Endothelial cell of umbilical vein (primary cell): ENCODE results near the gene SDHB. TPM values are rescaled to one million over a fixed set of nuclear protein-coding genes. Genes with fewer than 3 reads are reported as not detected.

Experiments used
- BruUV-seq: library from RNA; stranded (reverse); fragments of 400-500 nt; replicated peaks from 2 replicates; lab custom pipeline; 2021; lab: Mats Ljungman, UMichigan
- CTCF ChIA-PET: fragments of 300-600, 350-600 bp; sonication (Branson Sonifier 250); formaldehyde crosslinking; loops from one replicate; lab custom pipeline; 2021; ENCODE audit warnings: antibody characterized with exemption, inconsistent platforms; lab: Charles Lee
- POLR2A ChIA-PET: fragments of 300-600, 350-600 bp; sonication (Branson Sonifier 250); formaldehyde crosslinking; loops from one replicate; lab custom pipeline; 2021; ENCODE audit warnings: antibody characterized with exemption, inconsistent platforms; lab: Charles Lee
- DNase-seq: peaks from one replicate; pipeline ENCODE4 v3.0.0-alpha.2; 2011; ENCODE audit warnings: low read depth, low spot score
- FAIRE-seq: peaks from 2 replicates; lab custom pipeline; 2011; peaks lifted over from hg19 to GRCh38; lab: Jason Lieb, UNC
- H2AFZ ChIP-seq: 2 replicates; pipeline ENCODE4 v1.6.0; 2012; ENCODE audit warnings: low read depth, low read length, control low read depth, inconsistent platforms
- H3K27ac ChIP-seq: 2 replicates; pipeline ENCODE4 v1.5.1; 2011; ENCODE audit warnings: low read depth, mild to moderate bottlenecking, control low read depth, low read length, moderate library complexity; ENCODE audit not compliant: insufficient read depth
- H3K27me3 ChIP-seq, 2 experiments: 2 replicates each; pipeline versions ENCODE4 v1.6.0 to v1.6.1; 2011; ENCODE audit warnings: low read length in 2 of 2, mixed read lengths in 1 of 2; ENCODE audit not compliant: control insufficient read depth in 2 of 2, insufficient read depth in 2 of 2
- H3K36me3 ChIP-seq, 2 experiments: 2 replicates in 1 of 2; 3 replicates in 1 of 2; pipeline ENCODE4 v1.5.1; 2011; ENCODE audit warnings: low read length in 2 of 2, mild to moderate bottlenecking in 1 of 2, moderate library complexity in 1 of 2; ENCODE audit not compliant: control insufficient read depth in 2 of 2, insufficient read depth in 2 of 2; ENCODE audit errors: extremely low read depth in 1 of 2
- H3K4me1 ChIP-seq: 3 replicates; pipeline ENCODE4 v1.5.1; 2011; ENCODE audit warnings: mild to moderate bottlenecking, low read length; ENCODE audit not compliant: control insufficient read depth, insufficient read depth; ENCODE audit errors: extremely low read depth
- H3K4me2 ChIP-seq: 2 replicates; pipeline ENCODE4 v1.6.1; 2011; ENCODE audit warnings: low read length, control low read depth, mixed read lengths; ENCODE audit not compliant: insufficient read depth
- H3K4me3 ChIP-seq, 3 experiments: fragments of 200-600 bp in 1 of 3; sonication (generic), shearing (Covaris generic) in 1 of 3; replicated peaks in 1 of 3; 2 replicates each; pipeline ENCODE4 v1.5.1; 2011 to 2016; ENCODE audit warnings: control low read depth in 3 of 3, low read length in 3 of 3, mild to moderate bottlenecking in 2 of 3, inconsistent platforms in 1 of 3, low read depth in 1 of 3, moderate library complexity in 1 of 3; ENCODE audit not compliant: insufficient read depth in 1 of 3
- H3K79me2 ChIP-seq: 2 replicates; pipeline ENCODE4 v1.6.0; 2012; ENCODE audit warnings: low read length, inconsistent platforms; ENCODE audit not compliant: control insufficient read depth, insufficient read depth
- H3K9ac ChIP-seq: replicated peaks from 2 replicates; pipeline ENCODE3; 2011; ENCODE audit warnings: low read length, control low read depth; ENCODE audit not compliant: insufficient read depth; ENCODE audit errors: extremely low read depth
- H3K9me1 ChIP-seq: replicated peaks from 3 replicates; pipeline ENCODE4 v1.6.0; 2011; ENCODE audit warnings: mild to moderate bottlenecking, low read length; ENCODE audit not compliant: control insufficient read depth, insufficient read depth; ENCODE audit errors: extremely low read depth
- H3K9me3 ChIP-seq: replicated peaks from 2 replicates; pipeline ENCODE4 v1.5.1; 2012; ENCODE audit warnings: low read length, inconsistent platforms; ENCODE audit not compliant: control insufficient read depth, insufficient read depth
- H4K20me1 ChIP-seq: replicated peaks from 2 replicates; pipeline ENCODE3; 2011; ENCODE audit warnings: mild to moderate bottlenecking, low read length; ENCODE audit not compliant: control insufficient read depth, insufficient read depth; ENCODE audit errors: extremely low read depth
- CTCF ChIP-seq, 2 donors: IDR thresholded peaks; 1 replicate in 1 of 2; 2 replicates in 1 of 2; pipeline ENCODE4 v1.5.1; 2011; ENCODE audit warnings: low read length in 2 of 2, mild to moderate bottlenecking in 2 of 2, moderate library complexity in 2 of 2, control low read depth in 1 of 2, inconsistent platforms in 1 of 2, low read depth in 1 of 2; ENCODE audit not compliant: insufficient read depth in 1 of 2; ENCODE audit errors: extremely low read depth in 1 of 2
- EZH2 ChIP-seq: IDR thresholded peaks from 2 replicates; pipeline ENCODE4 v1.6.1; 2012; ENCODE audit warnings: borderline replicate concordance, low read depth, mild to moderate bottlenecking, moderate library complexity, low read length, inconsistent platforms; ENCODE audit not compliant: severe bottlenecking
- FOS ChIP-seq: IDR thresholded peaks from 2 replicates; pipeline ENCODE4 v1.6.1; 2011; ENCODE audit warnings: mild to moderate bottlenecking, low read length, moderate library complexity, borderline replicate concordance; ENCODE audit not compliant: insufficient read depth
- GATA2 ChIP-seq: IDR thresholded peaks from 2 replicates; pipeline ENCODE4 v1.7.0; 2011; ENCODE audit warnings: low read depth, mild to moderate bottlenecking, moderate library complexity, mixed read lengths, low read length; ENCODE audit not compliant: insufficient read length, insufficient read depth
- JUN ChIP-seq: IDR thresholded peaks from 2 replicates; pipeline ENCODE4 v1.6.1; 2011; ENCODE audit warnings: borderline replicate concordance, low read depth; ENCODE audit not compliant: insufficient read length, insufficient read depth
- MAX ChIP-seq: IDR thresholded peaks from 2 replicates; pipeline ENCODE4 v1.6.1; 2011; ENCODE audit not compliant: insufficient read depth, insufficient read length
- MYC ChIP-seq: IDR thresholded peaks from one replicate; pipeline ENCODE4 v1.6.1; 2011; ENCODE audit warnings: mild to moderate bottlenecking, low read depth, low read length
- POLR2A ChIP-seq: IDR thresholded peaks from 2 replicates; pipeline ENCODE4 v1.6.1; 2012; ENCODE audit warnings: low read depth, mild to moderate bottlenecking, control low read depth, low read length
- POLR2AphosphoS5 ChIP-seq: IDR thresholded peaks from 2 replicates; pipeline ENCODE4 v1.6.1; 2012; ENCODE audit warnings: low read depth, mild to moderate bottlenecking, control low read depth, low read length, moderate library complexity; ENCODE audit not compliant: insufficient read depth
- dilution Hi-C: fragments of 300-500 bp; cut with MboI; formaldehyde crosslinking; loops from one replicate; pipeline ENCODE4 v1.15.0; 2019; ENCODE audit warnings: low sequenced_read_pairs; ENCODE audit not compliant: extremely low pct_ligation_motif_present
- intact Hi-C: fragments of 100-400 bp; cut with micrococcal nuclease; formaldehyde crosslinking; loops from one replicate; pipeline ENCODE4 v1.10.0; 2022
- polyA plus RNA-seq, 4 experiments: library from polyadenylated mRNA; depleted of rRNA in 3 of 4; stranded (reverse) in 3 of 4; unstranded in 1 of 4; fragments of >200 nt; gene quantifications; 2 replicates each; pipeline versions ENCODE4 v1.2.1 to v1.2.3, GENCODE V29; 2011 to 2012; ENCODE audit warnings: missing spikeins in 1 of 4
- total RNA-seq: library from RNA; stranded (reverse); gene quantifications from 2 replicates; pipeline ENCODE4 v1.2.3, GENCODE V29; 2021

The SDHB gene
- total and polyA plus RNA-seq, 2 donors (not counting 3 experiments of a cell fraction or from before 2014, with no cell fraction given), result 96.2 to 98.1 TPM

- ChIA-PET CTCF (interaction anchor here (3.1 kb wide), 1 partner anchor 11 kb away, joined by 25 read pairs; the partner anchor contains the start of gene MFAP2), POLR2A (no interaction called here)
- DNase-seq (no peak), FAIRE-seq (no peak)
- no peaks in the 10 kb centered on the region for H3K9me1 ChIP-seq
- dilution Hi-C loops, result no loop called here
- peaks cover 11% of the 10 kb centered on the region for H3K4me1 ChIP-seq
- no peaks in the 10 kb centered on the region for H3K27me3 ChIP-seq
- intact Hi-C loops, result no loop called here
- H3K9ac ChIP-seq, result no peak overlapping the region
- H2AFZ ChIP-seq, result no peak overlapping the region
- H4K20me1 ChIP-seq, result no peaks in the 10 kb centered on the region
- no peak overlapping the region for H3K4me3 ChIP-seq
- H3K27ac ChIP-seq, result no peak overlapping the region
- no peaks in the 10 kb centered on the region for H3K79me2 ChIP-seq
- H3K4me2 ChIP-seq, result no peak overlapping the region
- peaks cover 0 to 11% of the 10 kb centered on the region in 2 experiments for H3K36me3 ChIP-seq
- no peaks in the 10 kb centered on the region for H3K9me3 ChIP-seq
- BruUV-seq, result no TSS peak
- TF ChIP-seq GATA2 (no peak), POLR2A (no peak), EZH2 (no peak), FOS (no peak), MYC (no peak), CTCF (IDR thresholded peaks at IDR 0.05; ENCODE audit: extremely low read depth in 1 of 2, insufficient read depth in 1 of 2, low read depth in 1 of 2, low read length in 2 of 2) (no peak), MAX (no peak), POLR2AphosphoS5 (no peak), JUN (no peak)
Measured at GRCh38 chr1:16969057-16969611, 84.7 kb downstream of the SDHB start.

Other genes with a start within 250 kb of the SDHB start
- gene RNU1-2, start 158.1 kb downstream of the SDHB start, total RNA-seq, result 1,319 and 2,019 TPM in 2 replicates
- gene RNU1-2, start 158.1 kb downstream of the SDHB start, polyA plus RNA-seq, result under 0.01 and 206 TPM in 2 replicates
- 27.0 and 35.5 TPM in 2 replicates for gene CROCC, start 132.1 kb downstream of the SDHB start, total RNA-seq
- 18.2 and 18.3 TPM in 2 replicates for gene CROCC, start 132.1 kb downstream of the SDHB start, polyA plus RNA-seq
- gene MFAP2, start 73.4 kb downstream of the SDHB start, total RNA-seq, result 37.9 and 43.0 TPM in 2 replicates
- gene MFAP2, start 73.4 kb downstream of the SDHB start, polyA plus RNA-seq, result 138 and 183 TPM in 2 replicates
- gene ATP13A2, start 42.1 kb downstream of the SDHB start, total RNA-seq, result 44.9 and 52.3 TPM in 2 replicates
- 60.6 and 76.2 TPM in 2 replicates for gene ATP13A2, start 42.1 kb downstream of the SDHB start, polyA plus RNA-seq
- not detected in 2 replicates for gene PADI2, start 65.4 kb upstream of the SDHB start, total RNA-seq
- gene PADI2, start 65.4 kb upstream of the SDHB start, polyA plus RNA-seq, result not detected in 2 replicates
- gene PADI1, start 151.1 kb upstream of the SDHB start, total RNA-seq, result not detected in 2 replicates
- 0.01 and 0.03 TPM in 2 replicates for gene PADI1, start 151.1 kb upstream of the SDHB start, polyA plus RNA-seq
- not detected in 2 replicates for gene PADI3, start 195.1 kb upstream of the SDHB start, total RNA-seq
- not detected in 2 replicates for gene PADI3, start 195.1 kb upstream of the SDHB start, polyA plus RNA-seq